ENCODE results near the gene EVC2.

EVC2 gene

GRCh38 chr4:5750052-5750945 lies 41.9 kb upstream of the EVC2 start:
- Histone ChIP-seq H3K36me3 (ENCODE audit: control insufficient read depth in 4 of 4, insufficient read depth in 4 of 4, low read length in 3 of 4) (peaks cover 0 to 3% (median 0%) of the 10 kb centered on the region in 4 experiments), H3K27ac (ENCODE audit: insufficient read depth in 1 of 2, low read depth in 1 of 2, low read length in 2 of 2, poor library complexity in 1 of 2, severe bottlenecking in 2 of 2) (no peak overlapping the region), H3K27me3 (replicated peaks in 2 of 5; ENCODE audit: control insufficient read depth in 4 of 5, insufficient read depth in 5 of 5, low read length in 4 of 5) (no peaks in the 10 kb centered on the region), H3K4me1 (ENCODE audit: control extremely low read depth in 1 of 4, control insufficient read depth in 4 of 4, insufficient read depth in 4 of 4, low read length in 3 of 4) (no peaks in the 10 kb centered on the region), H3K9me3 (ENCODE audit: control extremely low read depth in 1 of 5, control insufficient read depth in 4 of 5, insufficient read depth in 2 of 5, low read depth in 1 of 5, low read length in 4 of 5) (no peaks in the 10 kb centered on the region), H3K4me3 (ENCODE audit: control insufficient read depth in 1 of 7, extremely low read depth in 1 of 7, insufficient read depth in 4 of 7, low read depth in 2 of 7, low read length in 6 of 7) (no peak overlapping the region)
- CTCF ChIA-PET: no interaction called here
- WGBS (ENCODE audit: insufficient coverage): 96% methylated on average over 9 of the region's 10 CpGs
- peak in 2 of 3 donors; percentile 2 to 15 for DNase-seq
- POLR2A ChIA-PET: no interaction called here

DNA sequence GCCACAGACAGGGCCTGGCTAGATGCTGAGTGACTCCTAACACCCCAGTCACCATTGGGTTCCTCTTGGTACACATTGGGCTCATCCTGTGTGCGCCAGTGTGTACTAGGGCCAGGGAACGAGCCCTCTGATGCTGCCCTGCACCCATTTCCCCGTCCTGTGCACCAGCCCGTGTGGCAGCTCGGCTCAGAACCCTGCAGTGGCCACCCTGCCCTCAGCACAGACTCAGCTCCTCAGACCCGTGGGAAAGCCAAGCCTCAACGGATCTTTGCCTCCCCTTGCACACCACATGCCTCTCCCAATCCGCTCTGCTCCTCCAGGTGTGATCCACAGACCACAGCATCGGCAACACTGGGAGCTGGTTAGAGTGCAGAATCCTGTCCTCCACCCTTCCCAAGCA lies 41.2 kb upstream of the EVC2 start:
- Histone ChIP-seq H3K4me3 (ENCODE audit: control insufficient read depth in 1 of 7, extremely low read depth in 1 of 7, insufficient read depth in 4 of 7, low read depth in 2 of 7, low read length in 6 of 7) (no peak overlapping the region), H3K4me1 (ENCODE audit: control extremely low read depth in 1 of 4, control insufficient read depth in 4 of 4, insufficient read depth in 4 of 4, low read length in 3 of 4) (no peaks in the 10 kb centered on the region), H3K27ac (ENCODE audit: insufficient read depth in 1 of 2, low read depth in 1 of 2, low read length in 2 of 2, poor library complexity in 1 of 2, severe bottlenecking in 2 of 2) (no peak overlapping the region), H3K36me3 (ENCODE audit: control insufficient read depth in 4 of 4, insufficient read depth in 4 of 4, low read length in 3 of 4) (peaks cover 0 to 3% (median 0%) of the 10 kb centered on the region in 4 experiments), H3K27me3 (replicated peaks in 2 of 5; ENCODE audit: control insufficient read depth in 4 of 5, insufficient read depth in 5 of 5, low read length in 4 of 5) (no peaks in the 10 kb centered on the region), H3K9me3 (ENCODE audit: control extremely low read depth in 1 of 5, control insufficient read depth in 4 of 5, insufficient read depth in 2 of 5, low read depth in 1 of 5, low read length in 4 of 5) (no peaks in the 10 kb centered on the region)
- 95% methylated on average over 9 of the region's 9 CpGs for WGBS (ENCODE audit: insufficient coverage)
- no peak for DNase-seq
- POLR2A ChIA-PET: no interaction called here
- CTCF ChIA-PET: no interaction called here

- Histone ChIP-seq H3K4me1 (ENCODE audit: control extremely low read depth in 1 of 4, control insufficient read depth in 4 of 4, insufficient read depth in 4 of 4, low read length in 3 of 4) (no peaks in the 10 kb centered on the region), H3K27ac (ENCODE audit: insufficient read depth in 1 of 2, low read depth in 1 of 2, low read length in 2 of 2, poor library complexity in 1 of 2, severe bottlenecking in 2 of 2) (no peak overlapping the region), H3K4me3 (ENCODE audit: control insufficient read depth in 1 of 7, extremely low read depth in 1 of 7, insufficient read depth in 4 of 7, low read depth in 2 of 7, low read length in 6 of 7) (no peak overlapping the region), H3K36me3 (ENCODE audit: control insufficient read depth in 4 of 4, insufficient read depth in 4 of 4, low read length in 3 of 4) (peaks cover 0 to 11% (median under 1%) of the 10 kb centered on the region in 4 experiments), H3K9me3 (ENCODE audit: control extremely low read depth in 1 of 5, control insufficient read depth in 4 of 5, insufficient read depth in 2 of 5, low read depth in 1 of 5, low read length in 4 of 5) (no peaks in the 10 kb centered on the region), H3K27me3 (replicated peaks in 2 of 5; ENCODE audit: control insufficient read depth in 4 of 5, insufficient read depth in 5 of 5, low read length in 4 of 5) (no peaks in the 10 kb centered on the region)
- DNase-seq: no peak
- ChIA-PET POLR2A (no interaction called here), CTCF (no interaction called here)
- WGBS (ENCODE audit: insufficient coverage): 91% methylated on average over 10 of the region's 11 CpGs
Observed at GRCh38 chr4:5747738-5748375, 39.5 kb upstream of the EVC2 start.

DNA sequence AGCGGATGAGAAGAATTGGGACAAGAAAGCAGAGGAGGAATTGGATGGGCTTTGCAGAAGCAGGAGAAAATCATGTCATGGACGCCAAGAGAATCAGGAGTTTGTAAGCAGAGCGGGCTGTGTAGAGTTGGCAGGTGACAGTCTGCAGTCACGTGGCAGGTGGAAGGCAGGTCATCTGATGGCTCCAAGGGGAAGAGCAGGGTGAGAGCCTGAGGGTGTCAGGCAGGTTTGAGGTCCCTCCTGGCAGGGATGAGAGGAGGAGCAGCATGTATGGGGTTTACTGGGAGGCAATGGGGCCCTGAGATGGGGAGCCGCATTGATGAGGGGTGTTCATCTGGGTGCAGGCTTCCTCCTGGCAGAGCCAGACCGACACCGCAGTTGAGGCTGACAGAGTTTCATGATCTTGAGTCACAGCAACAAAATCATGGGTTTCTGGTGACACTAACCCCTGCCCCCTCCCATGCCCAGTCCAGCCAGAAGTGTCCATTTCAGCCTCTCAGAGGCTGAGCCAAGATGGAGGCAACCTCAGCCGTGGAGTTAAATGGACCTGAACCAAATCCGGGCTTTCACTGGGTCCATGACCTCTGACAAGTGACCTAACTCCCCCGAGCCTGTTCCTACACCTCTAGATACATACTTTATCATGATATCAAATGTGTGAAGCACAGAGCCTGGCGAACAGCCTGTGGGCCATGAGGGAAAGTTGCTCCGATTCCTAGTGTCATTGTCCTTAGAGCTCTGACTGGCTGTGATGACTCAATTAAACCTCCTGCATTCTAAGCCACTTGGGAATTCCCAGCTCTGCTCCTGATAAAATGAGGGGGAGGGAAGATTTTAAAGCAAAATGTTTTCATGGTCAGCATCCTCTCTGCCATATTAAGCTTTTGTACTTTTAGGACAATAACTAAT lies 38.7 kb upstream of the EVC2 start:
- ChIA-PET CTCF (no interaction called here), POLR2A (no interaction called here)
- peaks cover 0 to 14% (median 2%) of the 10 kb centered on the region in 4 experiments for H3K36me3 ChIP-seq (ENCODE audit: control insufficient read depth in 4 of 4, insufficient read depth in 4 of 4, low read length in 3 of 4)

GRCh38 chr4:5746250-5746649 lies 37.9 kb upstream of the EVC2 start:
- POLR2A ChIA-PET: no interaction called here
- no peaks in the 10 kb centered on the region for H3K9me3 ChIP-seq (ENCODE audit: control extremely low read depth in 1 of 5, control insufficient read depth in 4 of 5, insufficient read depth in 2 of 5, low read depth in 1 of 5, low read length in 4 of 5)
- H3K4me3 ChIP-seq (ENCODE audit: control insufficient read depth in 1 of 7, extremely low read depth in 1 of 7, insufficient read depth in 4 of 7, low read depth in 2 of 7, low read length in 6 of 7): no peak overlapping the region
- WGBS (ENCODE audit: insufficient coverage): 98% methylated on average over 5 of the region's 5 CpGs
- H3K27me3 ChIP-seq (replicated peaks in 2 of 5; ENCODE audit: control insufficient read depth in 4 of 5, insufficient read depth in 5 of 5, low read length in 4 of 5): no peaks in the 10 kb centered on the region
- DNase-seq: no peak
- no peaks in the 10 kb centered on the region for H3K4me1 ChIP-seq (ENCODE audit: control extremely low read depth in 1 of 4, control insufficient read depth in 4 of 4, insufficient read depth in 4 of 4, low read length in 3 of 4)
- H3K36me3 ChIP-seq (ENCODE audit: control insufficient read depth in 4 of 4, insufficient read depth in 4 of 4, low read length in 3 of 4): peaks cover 0 to 14% (median 2%) of the 10 kb centered on the region in 4 experiments
- no peak overlapping the region for H3K27ac ChIP-seq (ENCODE audit: insufficient read depth in 1 of 2, low read depth in 1 of 2, low read length in 2 of 2, poor library complexity in 1 of 2, severe bottlenecking in 2 of 2)
- CTCF ChIA-PET: no interaction called here

More for the DNA sequence above, 38.7 kb upstream of the EVC2 start:
- Histone ChIP-seq H3K27ac (ENCODE audit: insufficient read depth in 1 of 2, low read depth in 1 of 2, low read length in 2 of 2, poor library complexity in 1 of 2, severe bottlenecking in 2 of 2) (no peak overlapping the region), H3K9me3 (ENCODE audit: control extremely low read depth in 1 of 5, control insufficient read depth in 4 of 5, insufficient read depth in 2 of 5, low read depth in 1 of 5, low read length in 4 of 5) (no peaks in the 10 kb centered on the region), H3K4me1 (ENCODE audit: control extremely low read depth in 1 of 4, control insufficient read depth in 4 of 4, insufficient read depth in 4 of 4, low read length in 3 of 4) (no peaks in the 10 kb centered on the region), H3K27me3 (replicated peaks in 2 of 5; ENCODE audit: control insufficient read depth in 4 of 5, insufficient read depth in 5 of 5, low read length in 4 of 5) (no peaks in the 10 kb centered on the region), H3K4me3 (ENCODE audit: control insufficient read depth in 1 of 7, extremely low read depth in 1 of 7, insufficient read depth in 4 of 7, low read depth in 2 of 7, low read length in 6 of 7) (no peak overlapping the region)
- DNase-seq: no peak
- WGBS (ENCODE audit: insufficient coverage): 90% methylated on average over 9 of the region's 12 CpGs

GRCh38 chr4:5742968-5743367 lies 34.6 kb upstream of the EVC2 start:
- Histone ChIP-seq H3K27ac (ENCODE audit: insufficient read depth in 1 of 2, low read depth in 1 of 2, low read length in 2 of 2, poor library complexity in 1 of 2, severe bottlenecking in 2 of 2) (no peak overlapping the region), H3K27me3 (replicated peaks in 2 of 5; ENCODE audit: control insufficient read depth in 4 of 5, insufficient read depth in 5 of 5, low read length in 4 of 5) (no peaks in the 10 kb centered on the region), H3K4me3 (ENCODE audit: control insufficient read depth in 1 of 7, extremely low read depth in 1 of 7, insufficient read depth in 4 of 7, low read depth in 2 of 7, low read length in 6 of 7) (no peak overlapping the region), H3K36me3 (ENCODE audit: control insufficient read depth in 4 of 4, insufficient read depth in 4 of 4, low read length in 3 of 4) (peaks cover 0 to 14% (median 2%) of the 10 kb centered on the region in 4 experiments), H3K4me1 (ENCODE audit: control extremely low read depth in 1 of 4, control insufficient read depth in 4 of 4, insufficient read depth in 4 of 4, low read length in 3 of 4) (no peaks in the 10 kb centered on the region), H3K9me3 (ENCODE audit: control extremely low read depth in 1 of 5, control insufficient read depth in 4 of 5, insufficient read depth in 2 of 5, low read depth in 1 of 5, low read length in 4 of 5) (no peaks in the 10 kb centered on the region)
- DNase-seq: no peak
- POLR2A ChIA-PET: no interaction called here
- 100% methylated on average over 2 of the region's 2 CpGs for WGBS (ENCODE audit: insufficient coverage)
- CTCF ChIA-PET: no interaction called here
